ENCODE measurements around the gene PREP.

The PREP gene

DNA sequence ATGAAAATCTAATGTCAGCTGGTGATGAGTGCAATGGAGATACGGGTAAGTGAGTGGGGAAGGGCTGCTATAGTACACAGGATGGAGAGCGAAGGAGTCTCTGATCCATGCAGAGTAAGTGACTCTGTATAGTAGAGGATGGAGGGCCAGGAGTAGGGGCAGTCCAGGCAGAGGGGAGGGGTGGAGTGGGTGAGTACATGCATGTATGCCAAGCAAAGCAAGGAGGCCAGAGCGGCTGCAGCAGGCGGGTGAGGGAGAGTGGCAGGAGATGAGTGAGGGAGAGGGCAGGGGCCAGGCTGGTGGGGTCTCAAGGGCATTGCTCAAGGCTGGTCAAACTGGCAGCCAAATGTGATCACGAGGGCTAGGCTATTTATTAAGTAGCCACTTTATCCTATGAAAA is 94.0 kb downstream of the PREP start:
- Histone ChIP-seq H3F3A (ENCODE audit: control insufficient read depth, insufficient read depth) (no peaks in the 10 kb centered on the region), H3K27ac (ENCODE audit: low read depth, low read length) (no peak overlapping the region), H3K36me3 (ENCODE audit: control insufficient read depth, low read length) (0 out of 2 replicates have a peak, but pooled peaks cover 3% of the 10 kb centered on the region), H3K4me2 (ENCODE audit: low read length) (no peak overlapping the region), H3K4me3 (ENCODE audit: low read length) (no peak overlapping the region), H3K79me2 (ENCODE audit: control insufficient read depth, low read length) (no peaks in the 10 kb centered on the region), H3K27me3 (ENCODE audit: control insufficient read depth, low read length) (no peaks in the 10 kb centered on the region), H3K9me2 (replicated peaks; ENCODE audit: control insufficient read depth, low read length) (no peaks in the 10 kb centered on the region), H3K9me3 (ENCODE audit: control insufficient read depth, insufficient read depth, low read length) (no peaks in the 10 kb centered on the region), H3K4me1 (ENCODE audit: control insufficient read depth, low read length) (no peaks in the 10 kb centered on the region), H4K20me1 (ENCODE audit: control insufficient read depth, insufficient read depth, low read depth, low read length) (no peaks in the 10 kb centered on the region)
- no peak for TF ChIP-seq EZH2phosphoT487 (IDR thresholded peaks at IDR 0.05; ENCODE audit: borderline replicate concordance, low read length)
- TF ChIP-seq, protein P1, sequence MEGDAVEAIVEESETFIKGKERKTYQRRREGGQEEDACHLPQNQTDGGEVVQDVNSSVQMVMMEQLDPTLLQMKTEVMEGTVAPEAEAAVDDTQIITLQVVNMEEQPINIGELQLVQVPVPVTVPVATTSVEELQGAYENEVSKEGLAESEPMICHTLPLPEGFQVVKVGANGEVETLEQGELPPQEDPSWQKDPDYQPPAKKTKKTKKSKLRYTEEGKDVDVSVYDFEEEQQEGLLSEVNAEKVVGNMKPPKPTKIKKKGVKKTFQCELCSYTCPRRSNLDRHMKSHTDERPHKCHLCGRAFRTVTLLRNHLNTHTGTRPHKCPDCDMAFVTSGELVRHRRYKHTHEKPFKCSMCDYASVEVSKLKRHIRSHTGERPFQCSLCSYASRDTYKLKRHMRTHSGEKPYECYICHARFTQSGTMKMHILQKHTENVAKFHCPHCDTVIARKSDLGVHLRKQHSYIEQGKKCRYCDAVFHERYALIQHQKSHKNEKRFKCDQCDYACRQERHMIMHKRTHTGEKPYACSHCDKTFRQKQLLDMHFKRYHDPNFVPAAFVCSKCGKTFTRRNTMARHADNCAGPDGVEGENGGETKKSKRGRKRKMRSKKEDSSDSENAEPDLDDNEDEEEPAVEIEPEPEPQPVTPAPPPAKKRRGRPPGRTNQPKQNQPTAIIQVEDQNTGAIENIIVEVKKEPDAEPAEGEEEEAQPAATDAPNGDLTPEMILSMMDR (IDR thresholded peaks at IDR 0.05; ENCODE audit: low read depth, low read length, poor library complexity, severe bottlenecking), result no peak

DNA sequence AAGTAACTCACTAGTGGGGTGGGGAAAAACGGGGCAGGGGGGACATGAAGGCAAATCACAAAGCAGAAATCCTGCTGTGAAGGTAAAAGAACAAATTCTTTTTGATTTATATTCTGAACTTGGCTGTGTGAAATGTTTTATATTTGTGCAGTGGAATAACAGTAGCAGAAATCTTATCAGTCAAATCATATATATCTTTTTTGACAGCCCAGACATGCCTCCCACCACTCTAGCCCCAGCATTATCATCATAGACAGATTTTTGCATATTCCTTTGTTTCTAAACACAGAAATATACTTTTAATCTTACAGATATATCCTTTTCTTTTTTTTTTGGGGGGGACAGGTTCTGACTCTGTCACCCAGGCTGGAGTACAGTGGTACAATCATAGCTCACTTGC is 97.4 kb downstream of the PREP start:
- Histone ChIP-seq H3K27me3 (ENCODE audit: control insufficient read depth, low read length) (no peaks in the 10 kb centered on the region), H3K27ac (ENCODE audit: low read depth, low read length) (no peak overlapping the region), H4K20me1 (ENCODE audit: control insufficient read depth, insufficient read depth, low read depth, low read length) (no peaks in the 10 kb centered on the region), H3K4me3 (ENCODE audit: low read length) (no peak overlapping the region), H3F3A (ENCODE audit: control insufficient read depth, insufficient read depth) (no peaks in the 10 kb centered on the region), H3K9me2 (replicated peaks; ENCODE audit: control insufficient read depth, low read length) (no peaks in the 10 kb centered on the region), H3K4me2 (ENCODE audit: low read length) (no peak overlapping the region), H3K79me2 (ENCODE audit: control insufficient read depth, low read length) (no peaks in the 10 kb centered on the region), H3K9me3 (ENCODE audit: control insufficient read depth, insufficient read depth, low read length) (no peaks in the 10 kb centered on the region), H3K4me1 (ENCODE audit: control insufficient read depth, low read length) (no peaks in the 10 kb centered on the region), H3K36me3 (ENCODE audit: control insufficient read depth, low read length) (no peaks in the 10 kb centered on the region; the same call in 1 of the 2 replicates)
- TF ChIP-seq, protein P1 (IDR thresholded peaks at IDR 0.05; ENCODE audit: low read depth, low read length, poor library complexity, severe bottlenecking), result no peak
- TF ChIP-seq EZH2phosphoT487 (IDR thresholded peaks at IDR 0.05; ENCODE audit: borderline replicate concordance, low read length), result no peak

DNA sequence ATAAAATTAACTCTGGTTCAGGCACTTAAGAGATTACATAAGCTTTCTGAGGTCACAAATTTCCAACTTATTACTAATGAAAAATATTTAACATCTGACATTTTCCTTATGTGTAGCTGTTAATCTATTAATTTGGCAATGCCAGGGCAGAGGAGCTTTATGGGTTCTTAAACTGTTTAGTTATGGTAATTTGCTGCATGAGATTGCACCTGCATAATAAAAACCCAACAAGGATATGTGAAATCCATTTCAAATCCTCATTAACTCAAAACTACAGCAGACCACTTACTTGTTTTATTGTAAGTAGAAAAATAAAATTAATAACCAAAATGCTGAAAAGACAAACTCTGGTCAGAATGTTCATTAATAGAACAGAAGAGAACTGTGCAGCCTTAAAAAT is 98.1 kb downstream of the PREP start:
- no peaks in the 10 kb centered on the region; the same call in 1 of the 2 replicates for H3K36me3 ChIP-seq (ENCODE audit: control insufficient read depth, low read length)
- no peaks in the 10 kb centered on the region for H3K79me2 ChIP-seq (ENCODE audit: control insufficient read depth, low read length)
- no peaks in the 10 kb centered on the region for H3K9me2 ChIP-seq (replicated peaks; ENCODE audit: control insufficient read depth, low read length)
- TF ChIP-seq EZH2phosphoT487 (IDR thresholded peaks at IDR 0.05; ENCODE audit: borderline replicate concordance, low read length), result no peak
- TF ChIP-seq, protein P1 (IDR thresholded peaks at IDR 0.05; ENCODE audit: low read depth, low read length, poor library complexity, severe bottlenecking), result no peak
- no peaks in the 10 kb centered on the region for H3K4me1 ChIP-seq (ENCODE audit: control insufficient read depth, low read length)
- H4K20me1 ChIP-seq (ENCODE audit: control insufficient read depth, insufficient read depth, low read depth, low read length), result no peaks in the 10 kb centered on the region
- no peaks in the 10 kb centered on the region for H3K27me3 ChIP-seq (ENCODE audit: control insufficient read depth, low read length)
- H3F3A ChIP-seq (ENCODE audit: control insufficient read depth, insufficient read depth), result no peaks in the 10 kb centered on the region
- no peak overlapping the region for H3K4me2 ChIP-seq (ENCODE audit: low read length)
- H3K27ac ChIP-seq (ENCODE audit: low read depth, low read length), result no peak overlapping the region
- H3K9me3 ChIP-seq (ENCODE audit: control insufficient read depth, insufficient read depth, low read length), result no peaks in the 10 kb centered on the region
- no peak overlapping the region for H3K4me3 ChIP-seq (ENCODE audit: low read length)

All from DOHH2 (cell line).